Endothelial cell of umbilical vein (primary cell): Measurements from ENCODE around the gene CASP10. TPM values are rescaled to one million over a fixed set of nuclear protein-coding genes. Genes with fewer than 3 reads are reported as not detected.

ENCODE experiments used
- BruUV-seq: library from RNA; stranded (reverse); fragments of 400-500 nt; replicated peaks from 2 replicates; lab custom pipeline; 2021; lab: Mats Ljungman, UMichigan
- CTCF ChIA-PET: fragments of 300-600, 350-600 bp; sonication (Branson Sonifier 250); formaldehyde crosslinking; loops from one replicate; lab custom pipeline; 2021; ENCODE audit warnings: antibody characterized with exemption, inconsistent platforms; lab: Charles Lee
- POLR2A ChIA-PET: fragments of 300-600, 350-600 bp; sonication (Branson Sonifier 250); formaldehyde crosslinking; loops from one replicate; lab custom pipeline; 2021; ENCODE audit warnings: antibody characterized with exemption, inconsistent platforms; lab: Charles Lee
- DNase-seq: peaks from one replicate; pipeline ENCODE4 v3.0.0-alpha.2; 2011; ENCODE audit warnings: low read depth, low spot score
- FAIRE-seq: peaks from 2 replicates; lab custom pipeline; 2011; peaks lifted over from hg19 to GRCh38; lab: Jason Lieb, UNC
- H2AFZ ChIP-seq: 2 replicates; pipeline ENCODE4 v1.6.0; 2012; ENCODE audit warnings: low read depth, low read length, control low read depth, inconsistent platforms
- H3K27ac ChIP-seq: 2 replicates; pipeline ENCODE4 v1.5.1; 2011; ENCODE audit warnings: low read depth, mild to moderate bottlenecking, control low read depth, low read length, moderate library complexity; ENCODE audit not compliant: insufficient read depth
- H3K27me3 ChIP-seq, 2 experiments: 2 replicates each; pipeline versions ENCODE4 v1.6.0 to v1.6.1; 2011; ENCODE audit warnings: low read length in 2 of 2, mixed read lengths in 1 of 2; ENCODE audit not compliant: control insufficient read depth in 2 of 2, insufficient read depth in 2 of 2
- H3K36me3 ChIP-seq, 2 experiments: 2 replicates in 1 of 2; 3 replicates in 1 of 2; pipeline ENCODE4 v1.5.1; 2011; ENCODE audit warnings: low read length in 2 of 2, mild to moderate bottlenecking in 1 of 2, moderate library complexity in 1 of 2; ENCODE audit not compliant: control insufficient read depth in 2 of 2, insufficient read depth in 2 of 2; ENCODE audit errors: extremely low read depth in 1 of 2
- H3K4me1 ChIP-seq: 3 replicates; pipeline ENCODE4 v1.5.1; 2011; ENCODE audit warnings: mild to moderate bottlenecking, low read length; ENCODE audit not compliant: control insufficient read depth, insufficient read depth; ENCODE audit errors: extremely low read depth
- H3K4me2 ChIP-seq: 2 replicates; pipeline ENCODE4 v1.6.1; 2011; ENCODE audit warnings: low read length, control low read depth, mixed read lengths; ENCODE audit not compliant: insufficient read depth
- H3K4me3 ChIP-seq, 3 experiments: fragments of 200-600 bp in 1 of 3; sonication (generic), shearing (Covaris generic) in 1 of 3; replicated peaks in 1 of 3; 2 replicates each; pipeline ENCODE4 v1.5.1; 2011 to 2016; ENCODE audit warnings: control low read depth in 3 of 3, low read length in 3 of 3, mild to moderate bottlenecking in 2 of 3, inconsistent platforms in 1 of 3, low read depth in 1 of 3, moderate library complexity in 1 of 3; ENCODE audit not compliant: insufficient read depth in 1 of 3
- H3K79me2 ChIP-seq: 2 replicates; pipeline ENCODE4 v1.6.0; 2012; ENCODE audit warnings: low read length, inconsistent platforms; ENCODE audit not compliant: control insufficient read depth, insufficient read depth
- H3K9ac ChIP-seq: replicated peaks from 2 replicates; pipeline ENCODE3; 2011; ENCODE audit warnings: low read length, control low read depth; ENCODE audit not compliant: insufficient read depth; ENCODE audit errors: extremely low read depth
- H3K9me1 ChIP-seq: replicated peaks from 3 replicates; pipeline ENCODE4 v1.6.0; 2011; ENCODE audit warnings: mild to moderate bottlenecking, low read length; ENCODE audit not compliant: control insufficient read depth, insufficient read depth; ENCODE audit errors: extremely low read depth
- H3K9me3 ChIP-seq: replicated peaks from 2 replicates; pipeline ENCODE4 v1.5.1; 2012; ENCODE audit warnings: low read length, inconsistent platforms; ENCODE audit not compliant: control insufficient read depth, insufficient read depth
- H4K20me1 ChIP-seq: replicated peaks from 2 replicates; pipeline ENCODE3; 2011; ENCODE audit warnings: mild to moderate bottlenecking, low read length; ENCODE audit not compliant: control insufficient read depth, insufficient read depth; ENCODE audit errors: extremely low read depth
- CTCF ChIP-seq, 2 donors: IDR thresholded peaks; 1 replicate in 1 of 2; 2 replicates in 1 of 2; pipeline ENCODE4 v1.5.1; 2011; ENCODE audit warnings: low read length in 2 of 2, mild to moderate bottlenecking in 2 of 2, moderate library complexity in 2 of 2, control low read depth in 1 of 2, inconsistent platforms in 1 of 2, low read depth in 1 of 2; ENCODE audit not compliant: insufficient read depth in 1 of 2; ENCODE audit errors: extremely low read depth in 1 of 2
- EZH2 ChIP-seq: IDR thresholded peaks from 2 replicates; pipeline ENCODE4 v1.6.1; 2012; ENCODE audit warnings: borderline replicate concordance, low read depth, mild to moderate bottlenecking, moderate library complexity, low read length, inconsistent platforms; ENCODE audit not compliant: severe bottlenecking
- GATA2 ChIP-seq: IDR thresholded peaks from 2 replicates; pipeline ENCODE4 v1.7.0; 2011; ENCODE audit warnings: low read depth, mild to moderate bottlenecking, moderate library complexity, mixed read lengths, low read length; ENCODE audit not compliant: insufficient read length, insufficient read depth
- MAX ChIP-seq: IDR thresholded peaks from 2 replicates; pipeline ENCODE4 v1.6.1; 2011; ENCODE audit not compliant: insufficient read depth, insufficient read length
- MYC ChIP-seq: IDR thresholded peaks from one replicate; pipeline ENCODE4 v1.6.1; 2011; ENCODE audit warnings: mild to moderate bottlenecking, low read depth, low read length
- POLR2A ChIP-seq: IDR thresholded peaks from 2 replicates; pipeline ENCODE4 v1.6.1; 2012; ENCODE audit warnings: low read depth, mild to moderate bottlenecking, control low read depth, low read length
- POLR2AphosphoS5 ChIP-seq: IDR thresholded peaks from 2 replicates; pipeline ENCODE4 v1.6.1; 2012; ENCODE audit warnings: low read depth, mild to moderate bottlenecking, control low read depth, low read length, moderate library complexity; ENCODE audit not compliant: insufficient read depth
- dilution Hi-C: fragments of 300-500 bp; cut with MboI; formaldehyde crosslinking; loops from one replicate; pipeline ENCODE4 v1.15.0; 2019; ENCODE audit warnings: low sequenced_read_pairs; ENCODE audit not compliant: extremely low pct_ligation_motif_present
- intact Hi-C: fragments of 100-400 bp; cut with micrococcal nuclease; formaldehyde crosslinking; loops from one replicate; pipeline ENCODE4 v1.10.0; 2022
- polyA plus RNA-seq, 4 experiments: library from polyadenylated mRNA; depleted of rRNA in 3 of 4; stranded (reverse) in 3 of 4; unstranded in 1 of 4; fragments of >200 nt; gene quantifications; 2 replicates each; pipeline versions ENCODE4 v1.2.1 to v1.2.3, GENCODE V29; 2011 to 2012; ENCODE audit warnings: missing spikeins in 1 of 4
- total RNA-seq: library from RNA; stranded (reverse); gene quantifications from 2 replicates; pipeline ENCODE4 v1.2.3, GENCODE V29; 2021

The CASP10 gene
- total and polyA plus RNA-seq, 2 donors (not counting 3 experiments of a cell fraction or from before 2014, with no cell fraction given): 16.4 to 37.6 TPM

GRCh38 chr2:201275069-201275468 is 92.1 kb downstream of the CASP10 start:
- Histone ChIP-seq H3K4me1 (no peaks in the 10 kb centered on the region), H2AFZ (no peak overlapping the region), H3K9ac (no peak overlapping the region), H3K27ac (no peak overlapping the region), H4K20me1 (no peaks in the 10 kb centered on the region), H3K27me3 (no peaks in the 10 kb centered on the region), H3K36me3 (no peaks in the 10 kb centered on the region), H3K9me1 (no peaks in the 10 kb centered on the region), H3K4me2 (no peak overlapping the region), H3K9me3 (no peaks in the 10 kb centered on the region), H3K79me2 (no peaks in the 10 kb centered on the region), H3K4me3 (no peak overlapping the region)
- no peak for TF ChIP-seq POLR2A
- ChIA-PET CTCF (interaction anchor here (1.1 kb wide), 1 partner anchor 14 kb away, joined by 3 read pairs; no protein-coding TSS in a partner anchor), POLR2A (no interaction called here)
- DNase-seq (no peak), FAIRE-seq (no peak)
- dilution Hi-C loops (no loop called here), intact Hi-C loops (no loop called here)
- no TSS peak for BruUV-seq

GRCh38 chr2:201275990-201276389 is 93.0 kb downstream of the CASP10 start:
- Histone ChIP-seq H3K79me2 (no peaks in the 10 kb centered on the region), H3K9me3 (no peaks in the 10 kb centered on the region), H4K20me1 (no peaks in the 10 kb centered on the region), H3K4me3 (no peak overlapping the region), H3K27ac (no peak overlapping the region), H3K4me2 (no peak overlapping the region), H3K27me3 (no peaks in the 10 kb centered on the region), H3K36me3 (no peaks in the 10 kb centered on the region), H3K9me1 (no peaks in the 10 kb centered on the region), H3K4me1 (no peaks in the 10 kb centered on the region), H2AFZ (no peak overlapping the region), H3K9ac (no peak overlapping the region)
- TF ChIP-seq GATA2 (no peak), EZH2 (no peak), MAX (no peak), POLR2A (no peak), CTCF (IDR thresholded peaks at IDR 0.05; ENCODE audit: extremely low read depth in 1 of 2, insufficient read depth in 1 of 2, low read depth in 1 of 2, low read length in 2 of 2) (no peak), POLR2AphosphoS5 (no peak), MYC (no peak)
- DNase-seq: no peak
- POLR2A ChIA-PET: no interaction called here
- dilution Hi-C loops: no loop called here
- no TSS peak for BruUV-seq
- FAIRE-seq: no peak
- CTCF ChIA-PET: interaction anchor here (0.6 to 1.7 kb wide), 2 partner anchors 9 to 44 kb away, joined by 3 to 7 read pairs; no protein-coding TSS in a partner anchor
- intact Hi-C loops: no loop called here
